ENCODE results near the gene NKTR.

NKTR gene

GRCh38 chr3:42697289-42698051 lies 97.0 kb downstream of the NKTR start:
- DNase-seq, result no peak

Data from EL (cell line).